Dedifferentiated amniotic fluid mesenchymal stem cell (primary cell): ENCODE measurements around the gene DMKN.
"Not testable (repeated sequence)": the region's sequence is repeated elsewhere in the genome, so short reads cannot be mapped to it uniquely, and the experiment has no call there.

Experiments
- DNase-seq: peaks from one replicate; pipeline ENCODE4 v3.0.0-alpha.2; 2016; ENCODE audit errors: extremely low spot score

Gene DMKN

GRCh38 chr19:35462476-35462953 is 50.9 kb downstream of the DMKN start:
- no peak for DNase-seq

- not testable (repeated sequence) for DNase-seq
Measured at GRCh38 chr19:35461788-35462187, 51.7 kb downstream of the DMKN start.

- DNase-seq, result no peak
Measured at GRCh38 chr19:35461060-35461459, 52.4 kb downstream of the DMKN start.

GRCh38 chr19:35460608-35461007 is 52.8 kb downstream of the DMKN start:
- no peak for DNase-seq

- no peak for DNase-seq
Measured at GRCh38 chr19:35459414-35460082, 53.9 kb downstream of the DMKN start.

- DNase-seq, result no peak
Measured at GRCh38 chr19:35458731-35459391, 54.6 kb downstream of the DMKN start.

- no peak for DNase-seq
Measured at GRCh38 chr19:35458192-35458591, 55.3 kb downstream of the DMKN start.

- DNase-seq, result no peak
Measured at GRCh38 chr19:35457173-35457572, 56.3 kb downstream of the DMKN start.

- no peak for DNase-seq
Measured at GRCh38 chr19:35455616-35456201, 57.7 kb downstream of the DMKN start.

- DNase-seq, result no peak
Measured at GRCh38 chr19:35454663-35455062, 58.8 kb downstream of the DMKN start.

GRCh38 chr19:35451338-35452096 is 61.9 kb downstream of the DMKN start:
- DNase-seq, result no peak

- DNase-seq, result no peak
Measured at GRCh38 chr19:35449359-35450043, 63.9 kb downstream of the DMKN start.

- DNase-seq, result no peak
Measured at GRCh38 chr19:35447606-35448469, 65.6 kb downstream of the DMKN start, which contains the start of gene FFAR2. Gene FFAR2, plus strand, starts transcription at chr19:35448257. Its CDS starts 1,458 bp downstream, at chr19:35449715.
